ENCODE data around the gene SKI. TPM values are rescaled to one million over a fixed set of nuclear protein-coding genes. Genes with fewer than 3 reads are reported as not detected.

SKI gene
- total RNA-seq, 1 experiment from 2014 or later: 89.5 TPM

DNA sequence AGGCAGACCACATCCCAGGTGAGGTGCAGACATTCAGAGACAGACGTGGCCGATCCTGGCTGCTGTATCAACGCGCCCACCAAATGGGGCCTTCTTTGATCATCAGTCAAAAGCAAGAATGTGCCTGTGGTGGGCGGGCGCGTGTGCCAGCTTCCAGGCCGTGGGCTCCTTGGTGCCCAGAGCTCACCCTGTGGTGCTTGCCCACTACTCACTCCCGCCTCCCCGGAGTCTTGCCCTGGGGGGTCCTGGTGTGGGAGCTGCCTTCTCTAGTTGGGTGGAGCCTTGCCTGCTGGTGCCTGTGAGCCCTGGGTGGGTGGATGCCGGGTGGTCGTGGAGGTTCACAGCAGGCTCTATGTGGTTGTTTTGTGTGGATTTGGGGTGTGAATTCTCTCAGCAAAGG lies 70.6 kb downstream of the SKI start:
- H3K27ac Mint-ChIP-seq: peak overlapping the region; percentile 86 to 91 (median 89); a peak in 6 of 7 replicates
- H3K27ac ChIP-seq (ENCODE audit: insufficient read length, low read depth, low read length): no peak overlapping the region
- no peak overlapping the region for H2BK5ac ChIP-seq (ENCODE audit: insufficient read length, low read length)

More for the DNA sequence above, 70.6 kb downstream of the SKI start:
- H4K5ac ChIP-seq (ENCODE audit: insufficient read length, low read depth, low read length): no peak overlapping the region
- H3K9ac ChIP-seq (ENCODE audit: extremely low read depth, insufficient read length, low read length): no peak overlapping the region
- H3K4me3 Mint-ChIP-seq: no peak overlapping the region
- H4K20me1 ChIP-seq (ENCODE audit: control insufficient read depth, insufficient read depth, insufficient read length): peaks cover 2% of the 10 kb centered on the region
- no peak overlapping the region for H2BK15ac ChIP-seq (ENCODE audit: low read depth, low read length)
- peaks cover 28% of the 10 kb centered on the region; the same call in 1 of the 2 replicates for H3K79me2 ChIP-seq (ENCODE audit: insufficient read depth, low read length)
- TF ChIP-seq, protein P1, sequence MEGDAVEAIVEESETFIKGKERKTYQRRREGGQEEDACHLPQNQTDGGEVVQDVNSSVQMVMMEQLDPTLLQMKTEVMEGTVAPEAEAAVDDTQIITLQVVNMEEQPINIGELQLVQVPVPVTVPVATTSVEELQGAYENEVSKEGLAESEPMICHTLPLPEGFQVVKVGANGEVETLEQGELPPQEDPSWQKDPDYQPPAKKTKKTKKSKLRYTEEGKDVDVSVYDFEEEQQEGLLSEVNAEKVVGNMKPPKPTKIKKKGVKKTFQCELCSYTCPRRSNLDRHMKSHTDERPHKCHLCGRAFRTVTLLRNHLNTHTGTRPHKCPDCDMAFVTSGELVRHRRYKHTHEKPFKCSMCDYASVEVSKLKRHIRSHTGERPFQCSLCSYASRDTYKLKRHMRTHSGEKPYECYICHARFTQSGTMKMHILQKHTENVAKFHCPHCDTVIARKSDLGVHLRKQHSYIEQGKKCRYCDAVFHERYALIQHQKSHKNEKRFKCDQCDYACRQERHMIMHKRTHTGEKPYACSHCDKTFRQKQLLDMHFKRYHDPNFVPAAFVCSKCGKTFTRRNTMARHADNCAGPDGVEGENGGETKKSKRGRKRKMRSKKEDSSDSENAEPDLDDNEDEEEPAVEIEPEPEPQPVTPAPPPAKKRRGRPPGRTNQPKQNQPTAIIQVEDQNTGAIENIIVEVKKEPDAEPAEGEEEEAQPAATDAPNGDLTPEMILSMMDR (conservative IDR thresholded peaks at IDR 0.05): no peak
- H3K79me1 ChIP-seq (ENCODE audit: insufficient read depth, low read depth, low read length, poor library complexity, severe bottlenecking): peaks cover 13% of the 10 kb centered on the region
- no peak for DNase-seq
- no peak overlapping the region for H4K91ac ChIP-seq (ENCODE audit: insufficient read length, low read depth, low read length)
- H3K4me1 Mint-ChIP-seq: peaks cover 5 to 11% of the 10 kb centered on the region in 2 experiments
- no peaks in the 10 kb centered on the region; a peak in 1 of 5 replicates for H3K9me3 Mint-ChIP-seq
- H3K9me3 ChIP-seq (ENCODE audit: control insufficient read depth, low read depth, low read length): no peaks in the 10 kb centered on the region
- no peaks in the 10 kb centered on the region for H3K23me2 ChIP-seq (ENCODE audit: insufficient read length, low read depth, low read length, poor library complexity, severe bottlenecking)
- H3K27me3 Mint-ChIP-seq (ENCODE audit: low read depth): no peaks in the 10 kb centered on the region
- WGBS (ENCODE audit: extremely low coverage, insufficient read length, low lambda C conversion rate): no CpG with 5 or more reads among the region's 12 CpGs
- H3K27me3 ChIP-seq (ENCODE audit: insufficient read depth, low read length): no peaks in the 10 kb centered on the region
- H3K56ac ChIP-seq (ENCODE audit: insufficient read length, low read depth, low read length): no peak overlapping the region
- no peak overlapping the region for H3K4ac ChIP-seq (ENCODE audit: low read depth, low read length)
- no peak overlapping the region for H3K23ac ChIP-seq (ENCODE audit: insufficient read length, low read depth, low read length)
- no peak overlapping the region for H3K4me2 ChIP-seq (ENCODE audit: insufficient read depth, insufficient read length, low read length)
- H3K18ac ChIP-seq (ENCODE audit: insufficient read length, low read depth, low read length): no peak overlapping the region
- H2AK5ac ChIP-seq (ENCODE audit: insufficient read length, low read length): no peak overlapping the region
- H3K36me3 Mint-ChIP-seq (ENCODE audit: insufficient read depth in 1 of 3, low read depth in 3 of 3): peaks cover 4 to 12% (median 7%) of the 10 kb centered on the region in 3 experiments; a peak in 5 of 7 replicates
- no peak overlapping the region for H4K8ac ChIP-seq (replicated peaks; ENCODE audit: insufficient read length, low read depth, low read length)
- no peak overlapping the region for H2BK12ac ChIP-seq (ENCODE audit: insufficient read length, low read depth, low read length)
- no peak overlapping the region for H2BK20ac ChIP-seq (ENCODE audit: low read depth, low read length, poor library complexity, severe bottlenecking)
- H3T11ph ChIP-seq (ENCODE audit: low read length): no peak overlapping the region
- no peak overlapping the region for H2AFZ ChIP-seq (ENCODE audit: low read length)
- H3K14ac ChIP-seq (ENCODE audit: insufficient read depth, low read length): no peak overlapping the region; the same call in 1 of the 2 replicates
- no peak overlapping the region for H2BK120ac ChIP-seq (ENCODE audit: low read depth, low read length, poor library complexity, severe bottlenecking)
- H3K4me1 ChIP-seq (ENCODE audit: insufficient read depth, low read length): no peaks in the 10 kb centered on the region
